Endothelial cell of umbilical vein (primary cell): ENCODE results near the gene MYO5B. TPM values are rescaled to one million over a fixed set of nuclear protein-coding genes. Genes with fewer than 3 reads are reported as not detected.

Source experiments
- BruUV-seq: library from RNA; stranded (reverse); fragments of 400-500 nt; replicated peaks from 2 replicates; lab custom pipeline; 2021; lab: Mats Ljungman, UMichigan
- CTCF ChIA-PET: fragments of 300-600, 350-600 bp; sonication (Branson Sonifier 250); formaldehyde crosslinking; loops from one replicate; lab custom pipeline; 2021; ENCODE audit warnings: antibody characterized with exemption, inconsistent platforms; lab: Charles Lee
- POLR2A ChIA-PET: fragments of 300-600, 350-600 bp; sonication (Branson Sonifier 250); formaldehyde crosslinking; loops from one replicate; lab custom pipeline; 2021; ENCODE audit warnings: antibody characterized with exemption, inconsistent platforms; lab: Charles Lee
- DNase-seq: peaks from one replicate; pipeline ENCODE4 v3.0.0-alpha.2; 2011; ENCODE audit warnings: low read depth, low spot score
- FAIRE-seq: peaks from 2 replicates; lab custom pipeline; 2011; peaks lifted over from hg19 to GRCh38; lab: Jason Lieb, UNC
- H2AFZ ChIP-seq: 2 replicates; pipeline ENCODE4 v1.6.0; 2012; ENCODE audit warnings: low read depth, low read length, control low read depth, inconsistent platforms
- H3K27ac ChIP-seq: 2 replicates; pipeline ENCODE4 v1.5.1; 2011; ENCODE audit warnings: low read depth, mild to moderate bottlenecking, control low read depth, low read length, moderate library complexity; ENCODE audit not compliant: insufficient read depth
- H3K27me3 ChIP-seq, 2 experiments: 2 replicates each; pipeline versions ENCODE4 v1.6.0 to v1.6.1; 2011; ENCODE audit warnings: low read length in 2 of 2, mixed read lengths in 1 of 2; ENCODE audit not compliant: control insufficient read depth in 2 of 2, insufficient read depth in 2 of 2
- H3K36me3 ChIP-seq, 2 experiments: 2 replicates in 1 of 2; 3 replicates in 1 of 2; pipeline ENCODE4 v1.5.1; 2011; ENCODE audit warnings: low read length in 2 of 2, mild to moderate bottlenecking in 1 of 2, moderate library complexity in 1 of 2; ENCODE audit not compliant: control insufficient read depth in 2 of 2, insufficient read depth in 2 of 2; ENCODE audit errors: extremely low read depth in 1 of 2
- H3K4me1 ChIP-seq: 3 replicates; pipeline ENCODE4 v1.5.1; 2011; ENCODE audit warnings: mild to moderate bottlenecking, low read length; ENCODE audit not compliant: control insufficient read depth, insufficient read depth; ENCODE audit errors: extremely low read depth
- H3K4me2 ChIP-seq: 2 replicates; pipeline ENCODE4 v1.6.1; 2011; ENCODE audit warnings: low read length, control low read depth, mixed read lengths; ENCODE audit not compliant: insufficient read depth
- H3K4me3 ChIP-seq, 3 experiments: fragments of 200-600 bp in 1 of 3; sonication (generic), shearing (Covaris generic) in 1 of 3; replicated peaks in 1 of 3; 2 replicates each; pipeline ENCODE4 v1.5.1; 2011 to 2016; ENCODE audit warnings: control low read depth in 3 of 3, low read length in 3 of 3, mild to moderate bottlenecking in 2 of 3, inconsistent platforms in 1 of 3, low read depth in 1 of 3, moderate library complexity in 1 of 3; ENCODE audit not compliant: insufficient read depth in 1 of 3
- H3K79me2 ChIP-seq: 2 replicates; pipeline ENCODE4 v1.6.0; 2012; ENCODE audit warnings: low read length, inconsistent platforms; ENCODE audit not compliant: control insufficient read depth, insufficient read depth
- H3K9ac ChIP-seq: replicated peaks from 2 replicates; pipeline ENCODE3; 2011; ENCODE audit warnings: low read length, control low read depth; ENCODE audit not compliant: insufficient read depth; ENCODE audit errors: extremely low read depth
- H3K9me1 ChIP-seq: replicated peaks from 3 replicates; pipeline ENCODE4 v1.6.0; 2011; ENCODE audit warnings: mild to moderate bottlenecking, low read length; ENCODE audit not compliant: control insufficient read depth, insufficient read depth; ENCODE audit errors: extremely low read depth
- H3K9me3 ChIP-seq: replicated peaks from 2 replicates; pipeline ENCODE4 v1.5.1; 2012; ENCODE audit warnings: low read length, inconsistent platforms; ENCODE audit not compliant: control insufficient read depth, insufficient read depth
- H4K20me1 ChIP-seq: replicated peaks from 2 replicates; pipeline ENCODE3; 2011; ENCODE audit warnings: mild to moderate bottlenecking, low read length; ENCODE audit not compliant: control insufficient read depth, insufficient read depth; ENCODE audit errors: extremely low read depth
- CTCF ChIP-seq, 2 donors: IDR thresholded peaks; 1 replicate in 1 of 2; 2 replicates in 1 of 2; pipeline ENCODE4 v1.5.1; 2011; ENCODE audit warnings: low read length in 2 of 2, mild to moderate bottlenecking in 2 of 2, moderate library complexity in 2 of 2, control low read depth in 1 of 2, inconsistent platforms in 1 of 2, low read depth in 1 of 2; ENCODE audit not compliant: insufficient read depth in 1 of 2; ENCODE audit errors: extremely low read depth in 1 of 2
- EZH2 ChIP-seq: IDR thresholded peaks from 2 replicates; pipeline ENCODE4 v1.6.1; 2012; ENCODE audit warnings: borderline replicate concordance, low read depth, mild to moderate bottlenecking, moderate library complexity, low read length, inconsistent platforms; ENCODE audit not compliant: severe bottlenecking
- GATA2 ChIP-seq: IDR thresholded peaks from 2 replicates; pipeline ENCODE4 v1.7.0; 2011; ENCODE audit warnings: low read depth, mild to moderate bottlenecking, moderate library complexity, mixed read lengths, low read length; ENCODE audit not compliant: insufficient read length, insufficient read depth
- JUN ChIP-seq: IDR thresholded peaks from 2 replicates; pipeline ENCODE4 v1.6.1; 2011; ENCODE audit warnings: borderline replicate concordance, low read depth; ENCODE audit not compliant: insufficient read length, insufficient read depth
- MAX ChIP-seq: IDR thresholded peaks from 2 replicates; pipeline ENCODE4 v1.6.1; 2011; ENCODE audit not compliant: insufficient read depth, insufficient read length
- MYC ChIP-seq: IDR thresholded peaks from one replicate; pipeline ENCODE4 v1.6.1; 2011; ENCODE audit warnings: mild to moderate bottlenecking, low read depth, low read length
- POLR2A ChIP-seq: IDR thresholded peaks from 2 replicates; pipeline ENCODE4 v1.6.1; 2012; ENCODE audit warnings: low read depth, mild to moderate bottlenecking, control low read depth, low read length
- dilution Hi-C: fragments of 300-500 bp; cut with MboI; formaldehyde crosslinking; loops from one replicate; pipeline ENCODE4 v1.15.0; 2019; ENCODE audit warnings: low sequenced_read_pairs; ENCODE audit not compliant: extremely low pct_ligation_motif_present
- intact Hi-C: fragments of 100-400 bp; cut with micrococcal nuclease; formaldehyde crosslinking; loops from one replicate; pipeline ENCODE4 v1.10.0; 2022
- polyA plus RNA-seq, 4 experiments: library from polyadenylated mRNA; depleted of rRNA in 3 of 4; stranded (reverse) in 3 of 4; unstranded in 1 of 4; fragments of >200 nt; gene quantifications; 2 replicates each; pipeline versions ENCODE4 v1.2.1 to v1.2.3, GENCODE V29; 2011 to 2012; ENCODE audit warnings: missing spikeins in 1 of 4
- total RNA-seq: library from RNA; stranded (reverse); gene quantifications from 2 replicates; pipeline ENCODE4 v1.2.3, GENCODE V29; 2021

MYO5B gene
- total and polyA plus RNA-seq, 2 donors (not counting 3 experiments of a cell fraction or from before 2014, with no cell fraction given), result 0.54 to 1.1 TPM

GRCh38 chr18:49967636-49968313 lies 227.2 kb downstream of the MYO5B start:
- POLR2A ChIA-PET, result no interaction called here
- BruUV-seq, result no TSS peak
- dilution Hi-C loops, result no loop called here

More at GRCh38 chr18:49967636-49968313, 227.2 kb downstream of the MYO5B start:
- intact Hi-C loops, result no loop called here
- Histone ChIP-seq H3K4me3 (no peak overlapping the region), H4K20me1 (no peaks in the 10 kb centered on the region), H3K27ac (no peak overlapping the region), H3K36me3 (no peaks in the 10 kb centered on the region), H3K79me2 (no peaks in the 10 kb centered on the region), H3K9me1 (no peaks in the 10 kb centered on the region), H3K9ac (no peak overlapping the region), H3K9me3 (no peaks in the 10 kb centered on the region), H2AFZ (no peak overlapping the region), H3K4me1 (no peaks in the 10 kb centered on the region), H3K27me3 (peaks cover 0 to 2% of the 10 kb centered on the region in 2 experiments), H3K4me2 (no peak overlapping the region)
- FAIRE-seq (no peak), DNase-seq (no peak)
- TF ChIP-seq MAX (no peak), GATA2 (no peak), POLR2A (no peak), EZH2 (no peak), MYC (no peak), CTCF (IDR thresholded peaks at IDR 0.05; ENCODE audit: extremely low read depth in 1 of 2, insufficient read depth in 1 of 2, low read depth in 1 of 2, low read length in 2 of 2) (no peak), JUN (no peak)
- CTCF ChIA-PET, result no interaction called here
